Fibroblast of skin of scalp (primary cell): ENCODE data around the gene SMARCC2. TPM values are rescaled to one million over a fixed set of nuclear protein-coding genes. Genes with fewer than 3 reads are reported as not detected.

Source experiments
- DNase-seq: peaks from one replicate; pipeline ENCODE4 v3.0.0-alpha.2; 2013
- polyA plus RNA-seq, 2 experiments: library from polyadenylated mRNA; unstranded; fragments of 120-200 nt; gene quantifications; one replicate each; pipeline ENCODE4 v1.2.1, GENCODE V29; 2013; ENCODE audit not compliant: insufficient read length in 2 of 2

SMARCC2 gene
- polyA plus RNA-seq (2013, experiment 1 of 2; ENCODE audit: insufficient read length): 41.0 TPM
- 42.9 TPM for polyA plus RNA-seq (2013, experiment 2 of 2; ENCODE audit: insufficient read length)

DNA sequence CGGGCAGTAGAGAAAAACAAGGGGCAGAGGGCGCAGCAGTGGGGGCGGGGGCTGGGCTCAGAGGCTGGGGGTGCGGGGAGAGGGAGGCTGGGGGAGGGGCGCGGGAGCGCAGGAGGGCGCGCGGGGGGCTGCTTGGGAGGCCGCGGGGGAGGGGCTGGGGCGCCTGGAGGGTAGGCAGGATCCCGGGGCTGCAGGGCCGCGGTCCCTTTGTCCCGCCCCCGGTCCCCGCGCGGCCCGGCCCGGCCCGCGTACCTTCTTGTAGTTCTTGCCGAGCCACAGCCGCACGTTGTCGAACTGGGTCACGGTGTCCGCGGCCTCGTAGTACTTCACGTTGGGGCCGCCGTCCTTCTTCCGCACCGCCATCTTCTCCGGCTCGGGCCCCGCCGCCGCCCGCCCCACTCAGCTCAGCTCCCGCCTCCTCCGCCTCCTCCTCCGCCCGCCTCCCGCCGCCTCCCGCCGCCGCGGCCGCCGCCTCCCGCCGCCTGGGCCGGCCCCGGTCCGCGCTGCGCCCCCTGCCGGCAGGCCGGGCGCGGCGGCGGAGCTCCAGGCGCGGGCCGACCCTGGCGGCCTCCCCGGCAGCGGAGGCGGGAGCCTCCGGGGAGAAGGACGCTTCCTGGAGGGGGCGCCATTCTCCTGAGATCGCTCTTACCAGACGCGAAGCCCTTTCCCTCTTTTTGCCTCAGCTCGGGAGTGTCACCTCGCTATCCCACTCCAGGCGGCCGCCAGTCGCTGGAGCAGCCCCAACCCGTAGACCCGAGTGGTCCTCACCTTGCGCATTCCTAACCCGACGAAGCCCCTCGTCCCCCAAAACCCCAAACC lies at the start of gene SMARCC2:
SMARCC2 (minus strand) TSS at position 385 of the 819 bp plus-strand sequence; CDS start at position 363, 22 bp downstream.
- DNase-seq: peak; percentile 91

DNA sequence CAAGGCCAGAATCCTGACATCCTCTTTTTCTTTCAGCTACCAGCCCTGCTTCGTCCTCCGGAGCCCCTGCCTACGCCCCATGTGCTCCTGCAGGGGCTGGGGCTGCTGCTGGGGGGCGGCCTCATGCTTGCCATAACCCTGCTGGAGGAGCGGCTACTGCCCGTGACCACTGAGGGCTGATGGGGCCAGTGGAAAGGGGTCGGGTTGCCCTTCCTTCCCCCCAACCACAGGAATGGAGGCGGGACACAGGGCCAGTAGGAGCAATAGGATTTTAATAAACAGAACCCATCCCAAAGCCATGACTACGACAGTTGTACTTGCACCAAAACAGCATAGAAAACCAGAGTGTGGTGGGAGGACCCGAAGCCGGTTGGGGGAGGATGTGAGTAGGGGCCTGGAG lies 48.3 kb upstream of the SMARCC2 start:
- no peak for DNase-seq

DNA sequence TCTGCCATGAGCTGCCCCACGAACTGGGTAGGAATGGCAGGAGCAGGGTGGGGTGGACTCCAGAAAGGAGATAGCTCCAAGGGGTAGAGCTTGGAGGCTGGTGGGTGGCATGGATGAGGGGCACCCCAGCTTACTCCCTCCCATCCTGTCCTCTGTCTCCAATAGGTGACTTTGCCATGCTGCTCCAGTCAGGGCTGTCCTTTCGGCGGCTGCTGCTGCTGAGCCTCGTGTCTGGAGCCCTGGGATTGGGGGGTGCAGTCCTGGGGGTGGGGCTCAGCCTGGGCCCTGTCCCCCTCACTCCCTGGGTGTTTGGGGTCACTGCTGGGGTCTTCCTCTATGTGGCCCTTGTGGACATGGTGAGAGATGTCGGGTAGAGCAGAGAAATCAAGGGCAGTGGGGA lies 47.7 kb upstream of the SMARCC2 start:
- DNase-seq: no peak

DNA sequence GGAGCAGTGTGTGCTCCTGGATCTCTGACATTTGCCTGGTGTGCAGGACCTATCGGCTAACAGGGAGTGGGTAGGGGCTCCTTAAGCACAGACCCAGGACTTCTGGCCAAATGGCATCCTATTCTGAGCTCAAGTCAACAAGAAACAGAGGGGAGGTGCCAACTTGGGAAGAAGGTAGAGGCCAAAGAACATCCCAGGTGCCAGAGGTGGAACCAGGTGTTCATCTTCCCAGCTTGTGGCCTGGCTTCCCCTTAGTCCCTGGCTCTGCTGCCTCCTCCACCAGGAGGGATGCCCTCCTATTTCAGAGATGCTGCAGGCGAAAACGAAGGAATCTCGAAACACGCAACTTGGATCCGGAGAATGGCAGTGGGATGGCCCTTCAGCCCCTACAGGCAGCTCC lies 46.8 kb upstream of the SMARCC2 start:
- no peak for DNase-seq

DNA sequence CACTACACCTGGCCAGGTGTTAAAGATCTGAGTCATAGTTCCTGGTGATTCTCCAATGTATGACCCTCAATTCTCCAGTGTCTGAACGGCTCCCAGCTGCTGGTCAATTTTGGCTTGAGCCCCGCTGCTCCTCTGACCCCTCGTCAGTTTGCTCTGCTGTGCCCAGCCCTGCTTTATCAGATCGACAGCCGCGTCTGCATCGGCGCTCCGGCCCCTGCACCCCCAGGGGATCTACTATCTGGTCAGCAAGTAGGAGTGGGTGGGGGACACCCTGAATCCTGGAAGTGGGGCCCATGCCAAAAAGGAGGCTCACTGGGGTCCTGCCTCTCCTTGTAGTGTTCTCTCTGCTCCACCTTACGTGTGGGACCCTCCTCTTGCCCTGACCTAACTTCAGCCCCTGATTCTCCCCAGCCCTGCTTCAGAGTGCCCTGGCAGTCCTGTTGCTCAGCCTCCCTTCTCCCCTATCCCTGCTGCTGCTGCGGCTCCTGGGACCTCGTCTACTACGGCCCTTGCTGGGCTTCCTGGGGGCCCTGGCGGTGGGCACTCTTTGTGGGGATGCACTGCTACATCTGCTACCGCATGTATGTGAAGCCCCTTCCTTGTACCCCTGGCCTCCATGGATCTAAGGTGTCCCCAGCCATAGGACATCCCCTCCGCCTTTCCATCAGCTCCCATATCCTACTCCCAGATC lies 45.6 kb upstream of the SMARCC2 start:
- DNase-seq: no peak

DNA sequence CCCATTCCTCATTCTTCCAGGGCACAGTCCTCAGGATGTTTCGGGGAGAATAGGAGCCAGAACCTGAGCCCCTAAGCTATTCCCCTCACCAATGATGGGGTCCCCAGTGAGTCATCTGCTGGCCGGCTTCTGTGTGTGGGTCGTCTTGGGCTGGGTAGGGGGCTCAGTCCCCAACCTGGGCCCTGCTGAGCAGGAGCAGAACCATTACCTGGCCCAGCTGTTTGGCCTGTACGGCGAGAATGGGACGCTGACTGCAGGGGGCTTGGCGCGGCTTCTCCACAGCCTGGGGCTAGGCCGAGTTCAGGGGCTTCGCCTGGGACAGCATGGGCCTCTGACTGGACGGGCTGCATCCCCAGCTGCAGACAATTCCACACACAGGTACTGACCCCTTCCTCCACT lies 41.9 kb upstream of the SMARCC2 start:
- no peak for DNase-seq

DNA sequence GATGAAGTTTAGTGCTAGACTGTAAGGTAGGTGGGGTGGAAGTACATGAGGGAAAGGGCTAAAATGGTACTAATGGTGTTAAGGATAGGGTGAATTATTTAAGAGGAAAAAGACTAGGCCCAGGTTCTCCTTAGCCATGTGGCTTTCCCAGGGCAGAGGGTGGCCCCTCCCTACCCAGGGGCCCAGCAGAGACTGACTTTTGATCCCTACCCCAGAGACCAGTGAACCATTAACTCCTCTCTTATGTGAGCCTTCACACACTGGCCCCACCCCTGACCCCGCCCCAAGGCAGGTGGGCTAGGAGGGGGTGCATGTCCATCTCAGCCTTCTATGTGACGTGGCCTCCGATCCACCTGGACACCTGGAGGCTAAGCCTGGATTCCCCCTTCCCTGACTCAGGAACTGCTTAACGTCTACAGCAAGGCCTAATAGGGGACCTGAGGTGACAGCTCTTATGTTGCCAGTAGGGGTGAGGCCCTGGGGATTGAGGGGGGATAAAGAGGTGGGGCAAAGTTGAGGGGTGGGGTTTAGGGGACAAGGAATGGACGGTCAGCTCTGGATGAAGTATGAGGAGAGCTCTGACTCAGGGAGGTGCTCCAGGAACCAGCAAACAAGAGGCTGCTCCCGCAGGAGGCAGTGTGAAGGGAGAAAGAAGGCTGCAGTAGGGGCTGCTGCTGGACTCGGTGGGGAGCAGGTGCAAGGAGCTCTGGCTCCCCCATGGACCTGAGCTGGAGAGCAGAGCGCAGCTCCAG lies 41.3 kb upstream of the SMARCC2 start:
- no peak for DNase-seq

DNA sequence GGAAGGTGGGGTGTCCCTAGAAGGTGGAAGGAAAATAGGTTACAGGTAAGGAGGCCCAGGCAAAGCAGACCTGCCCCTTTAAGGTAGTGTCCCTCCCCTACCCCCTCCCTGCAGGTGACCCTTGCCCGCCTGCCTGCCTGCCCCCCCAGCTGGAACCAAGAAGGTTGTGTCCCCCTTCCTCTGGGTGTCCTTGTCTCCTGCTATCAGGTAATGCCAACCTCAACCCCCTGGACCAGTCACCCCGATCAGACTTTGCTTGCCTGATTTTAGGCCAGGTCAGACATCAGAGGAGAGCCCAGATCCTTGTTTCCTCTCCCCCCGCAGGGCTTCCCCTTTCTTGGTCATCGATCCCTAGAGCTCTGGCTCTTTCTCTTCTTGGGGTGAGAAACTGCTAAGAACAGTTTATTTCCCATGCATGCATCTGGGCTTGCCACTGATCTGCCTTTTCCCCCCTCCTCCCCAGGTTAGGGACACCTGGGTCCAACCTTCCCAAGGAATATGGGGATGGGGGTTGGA lies 40.7 kb upstream of the SMARCC2 start, which contains the start of gene SLC39A5:
SLC39A5 (plus strand) TSS at position 136 of the 516 bp plus-strand sequence. CDS start 1,224 bp downstream, outside the sequence.
- no peak for DNase-seq

DNA sequence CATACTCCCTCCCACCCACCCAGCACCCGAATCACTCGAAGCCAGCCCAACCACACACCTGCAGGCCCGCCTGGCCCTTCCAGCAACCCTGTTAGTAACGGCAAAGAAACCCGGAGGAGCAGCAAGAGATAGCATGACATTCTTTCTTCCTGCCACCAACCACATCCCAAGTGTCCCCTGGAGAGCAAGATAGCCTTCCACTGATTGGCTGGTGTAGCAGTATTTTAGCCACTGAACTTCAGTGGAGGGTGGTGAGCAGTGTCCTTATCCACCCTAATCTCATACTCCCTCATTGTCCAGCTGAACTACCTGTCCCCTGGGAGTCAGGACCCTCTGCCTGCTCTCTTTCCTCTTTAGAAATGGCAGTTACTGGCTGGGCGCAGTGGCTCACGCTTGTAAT lies 39.8 kb upstream of the SMARCC2 start:
- DNase-seq: no peak

DNA sequence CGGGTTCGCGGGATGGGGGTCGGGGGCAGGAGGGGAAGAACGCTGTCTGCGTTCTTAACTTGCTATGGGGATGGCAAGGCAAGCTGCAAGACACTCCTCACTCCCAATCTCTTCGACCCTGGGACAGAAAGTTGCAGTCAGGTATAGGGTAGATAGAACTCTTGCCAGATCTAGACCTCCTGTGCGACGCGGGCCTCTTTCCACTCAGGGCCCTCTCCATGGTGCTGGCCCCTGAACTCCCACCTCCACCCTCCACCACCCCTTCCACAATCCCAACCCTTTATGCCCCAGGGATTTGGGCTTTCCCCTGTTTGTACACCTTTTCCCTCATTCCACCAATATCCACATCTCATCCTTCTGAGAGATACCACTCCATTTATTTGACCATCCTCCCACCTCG lies 35.7 kb upstream of the SMARCC2 start:
- DNase-seq: no peak

DNA sequence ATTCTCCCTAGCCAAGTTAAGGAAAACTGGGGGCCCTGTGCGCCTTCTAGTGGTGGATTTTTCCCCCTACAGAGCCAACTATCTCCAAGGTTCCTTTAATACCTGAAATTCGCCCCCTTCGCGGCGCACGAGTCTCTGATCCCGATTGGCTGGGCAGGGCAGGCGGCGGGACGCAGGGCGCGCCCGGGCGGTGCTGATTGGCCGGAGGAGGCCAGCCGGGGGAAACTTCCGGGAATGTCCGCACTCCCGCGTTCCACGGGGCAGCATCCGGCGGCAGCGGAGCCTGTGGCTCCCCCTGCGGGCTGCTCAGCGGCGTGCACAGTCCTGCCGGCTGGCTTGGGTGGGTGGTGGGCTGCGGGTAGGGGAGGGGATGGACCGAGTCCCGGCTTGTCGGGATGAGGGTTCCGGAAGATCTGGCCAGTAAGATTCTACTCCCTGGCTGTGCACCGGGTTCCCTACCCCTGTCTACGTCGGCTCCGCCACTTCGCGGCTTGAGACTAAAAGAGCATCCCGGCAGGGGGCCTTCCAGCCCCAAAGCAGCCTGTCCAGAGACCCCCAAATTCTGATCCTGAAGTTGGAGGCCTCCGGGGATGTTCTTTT lies 34.9 kb upstream of the SMARCC2 start, which contains the start of gene NABP2:
NABP2 (plus strand) TSS at position 241 of the 600 bp plus-strand sequence. CDS start 515 bp downstream, outside the sequence.
- DNase-seq: peak; percentile 99

DNA sequence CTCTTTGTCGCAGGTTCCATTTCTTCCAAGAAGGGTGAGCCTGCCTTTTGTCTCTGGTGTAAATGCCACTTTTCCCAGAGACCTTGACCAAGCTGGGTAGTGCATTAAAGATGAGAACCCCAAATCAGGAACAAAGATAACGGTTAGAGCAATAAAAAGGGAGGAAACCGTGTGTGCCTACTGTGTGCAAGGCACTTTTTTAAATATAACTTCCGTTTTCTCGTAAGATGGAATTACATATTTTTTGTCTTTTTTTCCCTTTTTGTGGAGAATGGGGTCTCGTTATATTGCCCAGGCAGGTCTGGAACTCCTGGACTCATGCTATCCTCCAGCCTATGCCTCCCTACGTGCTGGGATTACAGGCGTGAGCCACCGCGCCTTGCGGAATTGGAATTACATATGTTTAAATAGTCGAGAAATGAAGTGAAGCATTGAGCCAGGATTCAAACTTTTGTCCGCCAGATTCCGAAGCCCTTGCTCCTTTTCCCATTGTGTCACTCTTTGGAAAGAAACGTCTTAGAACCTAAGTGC lies 34.4 kb upstream of the SMARCC2 start:
- no peak for DNase-seq

DNA sequence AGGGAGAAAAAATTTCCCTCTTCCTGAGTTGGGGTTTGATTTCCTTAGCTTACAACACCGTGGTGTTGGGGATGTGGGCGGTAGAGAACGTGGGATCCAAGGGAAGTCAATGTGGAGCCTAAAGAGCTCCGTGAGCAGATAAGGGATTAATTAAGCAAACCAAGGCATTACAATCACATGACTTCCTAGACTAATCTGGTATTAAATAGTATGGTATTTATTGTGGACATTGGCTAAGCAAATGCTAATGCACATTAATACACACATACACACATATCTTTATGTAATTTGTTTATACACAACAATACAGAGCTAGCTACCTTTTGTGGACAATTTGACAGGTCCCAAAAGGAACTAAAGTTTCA lies 33.2 kb upstream of the SMARCC2 start:
- DNase-seq: no peak

DNA sequence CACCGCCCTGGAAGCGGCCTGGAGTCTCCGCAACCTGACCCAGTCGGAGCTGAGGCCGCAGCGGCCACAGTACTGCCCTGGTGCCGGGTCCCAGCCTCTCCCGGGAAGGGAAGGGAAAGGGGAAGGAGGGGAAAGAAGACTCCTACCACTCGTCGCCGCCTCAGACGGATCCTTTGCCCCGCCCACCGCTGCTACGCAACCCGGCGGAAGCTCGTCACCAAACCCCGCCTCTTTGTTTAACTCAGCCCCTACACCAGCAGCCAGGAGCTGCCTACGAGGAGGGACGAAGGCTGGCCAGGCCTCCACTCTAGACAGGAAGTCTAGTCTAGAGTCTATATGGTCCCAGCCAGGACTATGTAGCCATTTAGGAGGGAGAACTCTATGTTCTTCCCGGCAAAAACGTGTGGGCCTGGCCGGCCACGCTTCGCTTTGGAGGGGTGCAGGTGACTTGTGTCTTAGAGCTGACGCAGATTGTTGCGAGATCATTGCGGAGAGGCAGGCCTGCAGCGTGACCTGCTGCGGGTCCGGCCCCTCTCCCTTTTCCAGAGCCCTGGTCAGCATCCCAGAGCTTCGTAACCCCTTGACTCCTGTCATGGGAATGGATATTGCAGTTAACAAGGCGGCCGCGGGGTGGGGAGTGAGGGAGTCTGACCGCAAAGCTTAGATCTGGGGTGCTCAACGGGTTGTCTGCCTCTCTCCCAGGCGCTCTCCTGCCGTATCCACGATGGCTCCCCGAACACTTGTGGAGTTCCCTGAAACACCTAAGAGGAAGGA lies 32.7 kb upstream of the SMARCC2 start, which contains the start of gene RNF41:
RNF41 (minus strand) TSS at position 166 of the 774 bp plus-strand sequence. CDS start 7,875 bp downstream, outside the sequence.
- peak; percentile 98 for DNase-seq

DNA sequence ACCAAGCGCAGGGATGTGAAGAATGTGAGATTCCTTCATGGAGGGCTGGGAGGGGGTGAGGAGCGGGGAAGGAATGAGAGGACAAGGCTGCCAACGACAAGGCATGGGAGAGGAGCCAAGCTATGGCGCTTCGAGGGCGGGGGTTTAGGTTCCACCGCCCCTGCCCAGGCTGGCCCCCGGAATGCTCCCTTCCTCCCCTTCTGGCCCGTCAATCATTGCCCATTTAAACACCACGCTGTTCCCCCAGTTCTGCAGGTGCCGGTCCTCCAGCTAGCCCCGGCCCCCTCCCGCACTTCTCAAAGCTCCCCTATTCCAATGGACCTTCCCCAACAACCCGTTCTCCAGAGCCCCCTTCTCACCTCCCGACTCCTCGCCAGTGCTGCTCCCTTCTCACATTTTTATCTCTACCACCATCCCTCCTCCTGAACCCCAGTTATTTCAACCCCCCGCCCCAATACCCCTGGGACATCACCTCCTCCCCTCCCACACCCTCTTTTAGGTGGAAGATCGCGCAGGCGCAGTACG lies 32.0 kb upstream of the SMARCC2 start:
- DNase-seq: peak; percentile 91

DNA sequence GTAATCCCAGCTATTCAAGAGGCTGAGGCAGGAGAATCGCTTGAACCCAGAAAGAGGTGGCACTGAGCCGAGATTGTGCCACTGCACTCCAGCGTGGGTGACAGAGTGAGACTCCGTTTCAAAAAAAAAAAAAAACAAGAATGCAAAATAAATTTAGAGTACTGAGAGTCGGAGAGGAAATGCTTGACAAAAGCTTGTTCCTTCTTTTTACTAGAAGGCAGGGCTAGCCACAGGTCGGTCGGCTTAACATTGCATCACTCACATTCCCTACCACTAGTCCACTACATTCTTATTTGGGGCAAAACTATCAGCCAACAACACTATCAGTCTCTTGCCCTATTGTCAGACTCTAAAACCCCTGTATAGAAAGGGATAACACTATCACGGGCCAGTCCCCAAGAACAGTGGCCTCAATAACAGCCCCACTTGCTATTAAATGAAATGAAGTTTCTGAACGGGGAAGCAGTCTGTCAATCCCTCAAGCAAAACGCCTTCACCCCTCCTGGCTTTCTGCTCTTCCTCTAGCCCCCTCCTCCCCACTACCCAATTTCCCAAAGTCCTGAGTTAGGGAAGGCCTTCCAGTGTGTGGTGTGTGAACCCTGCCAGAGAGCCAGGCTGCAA lies 31.4 kb upstream of the SMARCC2 start:
- DNase-seq: peak; percentile 65

DNA sequence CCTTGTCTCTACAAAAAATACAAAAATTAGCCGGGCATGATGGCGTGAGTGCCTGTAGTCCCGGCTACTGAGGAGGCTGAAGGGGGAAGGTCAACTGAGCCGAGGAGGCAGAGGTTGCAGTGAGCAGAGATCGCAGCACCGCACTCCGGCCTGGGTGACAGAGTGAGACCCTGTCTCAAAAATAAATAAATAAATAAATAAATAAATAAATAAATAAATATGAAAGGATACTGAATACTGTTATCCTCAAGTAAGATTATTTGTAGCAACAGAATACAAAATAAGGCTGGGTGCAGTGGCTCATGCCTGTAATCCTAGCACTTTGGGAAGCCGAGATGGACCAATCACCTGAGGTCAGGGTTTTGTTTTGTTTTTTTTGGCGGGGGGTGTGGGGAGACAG lies 30.6 kb upstream of the SMARCC2 start:
- DNase-seq: no peak

DNA sequence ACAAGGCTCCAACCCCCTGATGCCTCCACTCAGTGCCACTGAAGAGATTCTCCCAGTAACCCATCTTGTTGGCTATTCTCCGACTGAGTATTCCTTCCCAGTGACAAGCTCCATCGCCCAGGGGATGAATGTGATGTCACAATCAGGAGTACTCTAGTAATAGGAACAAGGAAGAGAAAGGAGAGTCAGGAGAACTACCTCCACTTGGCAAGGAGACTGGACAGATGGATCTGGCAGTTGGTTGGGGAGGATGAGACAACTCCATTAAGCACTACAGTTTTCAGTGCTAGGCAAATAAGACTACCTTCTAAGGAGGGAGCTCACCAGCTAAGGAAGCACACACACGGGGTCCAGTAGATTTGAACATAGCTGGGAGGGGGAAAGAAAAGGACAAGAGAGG lies 27.2 kb upstream of the SMARCC2 start:
- no peak for DNase-seq

DNA sequence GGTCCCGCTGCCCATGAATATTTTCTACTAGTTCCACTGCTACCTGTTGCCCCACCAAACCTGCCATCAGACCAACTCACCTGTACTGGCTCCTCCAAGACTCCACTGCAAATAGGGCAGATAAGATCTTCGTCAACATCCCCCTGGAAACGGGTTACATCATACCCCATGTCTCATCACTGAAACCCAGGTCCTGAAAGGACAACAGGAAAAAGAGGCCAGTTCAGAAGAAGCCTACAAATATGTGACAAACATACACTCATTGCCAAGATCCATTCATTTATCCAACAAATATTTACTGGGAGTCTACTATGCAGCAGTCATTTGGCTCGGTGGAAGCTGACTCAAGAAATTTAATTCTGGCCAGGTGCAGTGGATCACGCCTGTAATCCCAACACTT lies 24.6 kb upstream of the SMARCC2 start:
- no peak for DNase-seq

DNA sequence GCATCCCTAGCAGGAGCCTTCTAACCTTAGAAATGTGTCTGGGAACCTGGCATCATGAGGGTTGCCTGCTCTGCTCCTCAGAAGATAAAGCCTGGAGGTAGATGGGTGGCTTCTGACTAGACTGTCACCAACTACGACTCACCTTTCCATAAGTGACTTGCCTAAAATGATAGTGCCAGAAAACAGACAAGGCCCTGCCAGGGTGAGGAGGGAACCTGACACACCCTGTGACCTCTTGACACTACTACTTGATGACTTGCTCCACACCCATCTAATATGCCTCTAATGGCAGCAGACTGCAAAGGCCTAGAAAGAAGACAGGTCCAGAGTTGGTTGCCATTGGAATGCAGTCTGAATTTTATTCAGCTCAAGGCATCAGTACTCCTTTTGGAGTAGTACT lies 23.1 kb upstream of the SMARCC2 start:
- no peak for DNase-seq
